B cell (primary cell): Measurements from ENCODE around the gene NUDC. TPM values are rescaled to one million over a fixed set of nuclear protein-coding genes. Genes with fewer than 3 reads are reported as not detected.

Experiments used
- ATAC-seq: fragments of 200-7000 bp; cut with Tn5 transposase; one replicate; pipeline ENCODE4 v1.10.0; 2021; ENCODE audit warnings: low read depth, mild to moderate bottlenecking, moderate number of reproducible peaks, moderate library complexity
- CTCF ChIA-PET: fragments of 350-600 bp; sonication (Branson Sonifier 250); formaldehyde crosslinking; loops from one replicate; lab custom pipeline; 2021; ENCODE audit warnings: antibody characterized with exemption, inconsistent platforms; lab: Charles Lee
- POLR2A ChIA-PET: fragments of 350-600 bp; sonication (Branson Sonifier 250); formaldehyde crosslinking; loops from one replicate; lab custom pipeline; 2021; ENCODE audit warnings: antibody characterized with exemption; lab: Charles Lee
- DNase-seq: peaks from one replicate; pipeline ENCODE4 v3.0.0; 2013
- H2AFZ ChIP-seq: 2 replicates; pipeline ENCODE4 v1.6.1; 2012; ENCODE audit warnings: mild to moderate bottlenecking, low read depth, low read length; ENCODE audit not compliant: insufficient read depth, poor library complexity, severe bottlenecking
- H3K27ac ChIP-seq, 2 donors: 1 replicate in 1 of 2; 2 replicates in 1 of 2; pipeline ENCODE4 v1.5.1; 2012 to 2013; ENCODE audit warnings: low read length in 2 of 2, mild to moderate bottlenecking in 2 of 2, moderate library complexity in 1 of 2
- H3K27me3 ChIP-seq, 4 experiments: fragments of 200-600 bp in 1 of 4; sonication (generic) in 1 of 4; replicated peaks in 1 of 4; 1 replicate in 2 of 4; 2 replicates in 2 of 4; pipeline versions ENCODE4 v1.6.1 to v1.7.0; 2013 to 2016; ENCODE audit warnings: low read length in 3 of 4, mild to moderate bottlenecking in 2 of 4, mixed read lengths in 1 of 4, moderate library complexity in 1 of 4; ENCODE audit not compliant: insufficient read depth in 4 of 4, control insufficient read depth in 3 of 4; ENCODE audit errors: control extremely low read depth in 1 of 4
- H3K36me3 ChIP-seq, 2 experiments: replicated peaks in 1 of 2; 1 replicate in 1 of 2; 2 replicates in 1 of 2; pipeline versions ENCODE4 v1.6.1 to v1.7.1; 2013; ENCODE audit warnings: low read length in 1 of 2; ENCODE audit not compliant: insufficient read depth in 2 of 2, control insufficient read depth in 1 of 2; ENCODE audit errors: control extremely low read depth in 1 of 2, extremely low read depth in 1 of 2
- H3K4me1 ChIP-seq, 2 donors: fragments of 200-600 bp in 1 of 2; sonication (generic) in 1 of 2; 1 replicate in 1 of 2; 2 replicates in 1 of 2; pipeline versions ENCODE4 v1.5.1 to v1.6.1; 2013 to 2017; ENCODE audit warnings: low read length in 2 of 2; ENCODE audit not compliant: control insufficient read depth in 2 of 2, insufficient read depth in 2 of 2
- H3K4me2 ChIP-seq: replicated peaks from 2 replicates; pipeline ENCODE3; 2012; ENCODE audit warnings: mild to moderate bottlenecking, low read depth, low read length; ENCODE audit not compliant: poor library complexity, severe bottlenecking
- H3K4me3 ChIP-seq, 5 experiments: fragments of 200-600 bp in 1 of 5; sonication (generic) in 1 of 5; 1 replicate in 3 of 5; 2 replicates in 2 of 5; pipeline versions ENCODE4 v1.5.1 to v1.7.0; 2011 to 2016; ENCODE audit warnings: low read length in 4 of 5, mild to moderate bottlenecking in 4 of 5, low read depth in 2 of 5, control low read depth in 1 of 5, moderate library complexity in 1 of 5; ENCODE audit not compliant: insufficient read depth in 1 of 5; ENCODE audit errors: control extremely low read depth in 1 of 5, extremely low read depth in 1 of 5
- H3K79me2 ChIP-seq: fragments of 200-600 bp; sonication (generic); one replicate; pipeline ENCODE4 v1.6.0; 2016; ENCODE audit warnings: low read length; ENCODE audit not compliant: control insufficient read depth, insufficient read depth
- H3K9ac ChIP-seq: fragments of 200-600 bp; sonication (generic); 2 replicates; pipeline ENCODE4 v1.6.1; 2017; ENCODE audit warnings: mild to moderate bottlenecking, low read length, moderate library complexity
- H3K9me3 ChIP-seq, 3 donors: one replicate each; pipeline versions ENCODE4 v1.6.1 to v1.7.1; 2013; ENCODE audit warnings: low read length in 2 of 3; ENCODE audit not compliant: control insufficient read depth in 2 of 3, insufficient read depth in 1 of 3; ENCODE audit errors: control extremely low read depth in 1 of 3
- H4K20me1 ChIP-seq: 2 replicates; pipeline ENCODE4 v1.6.0; 2012; ENCODE audit warnings: mild to moderate bottlenecking, low read length; ENCODE audit not compliant: insufficient read depth, control insufficient read depth, poor library complexity, severe bottlenecking
- H3K27ac Mint-ChIP-seq: one replicate; pipeline ENCODE4 v1.8.0; 2021; ENCODE audit warnings: mixed read lengths
- H3K27me3 Mint-ChIP-seq: one replicate; pipeline ENCODE4 v1.8.0; 2021; ENCODE audit warnings: mixed read lengths
- H3K4me1 Mint-ChIP-seq: one replicate; pipeline ENCODE4 v1.8.0; 2021; ENCODE audit warnings: mixed read lengths
- H3K4me3 Mint-ChIP-seq: one replicate; pipeline ENCODE4 v1.8.0; 2021; ENCODE audit warnings: mixed read lengths
- H3K9me3 Mint-ChIP-seq: one replicate; pipeline ENCODE4 v1.8.0; 2022; ENCODE audit warnings: mixed read lengths; ENCODE audit not compliant: insufficient read depth
- EZH2 ChIP-seq: IDR thresholded peaks from 2 replicates; pipeline ENCODE4 v1.6.1; 2012; ENCODE audit warnings: borderline replicate concordance, low read depth, mild to moderate bottlenecking, moderate library complexity, low read length; ENCODE audit not compliant: insufficient read depth, poor library complexity, severe bottlenecking
- WGBS: methylation state at CpG from one replicate; pipeline ENCODE4 v1.1.5; 2013; ENCODE audit warnings: missing lambda C conversion rate; ENCODE audit not compliant: insufficient coverage; 5-methylcytosine and 5-hydroxymethylcytosine counted together
- intact Hi-C: fragments of 100-400 bp; cut with micrococcal nuclease; formaldehyde crosslinking; loops from one replicate; pipeline ENCODE4 v1.10.0; 2022
- polyA plus RNA-seq: library from polyadenylated mRNA; depleted of rRNA; stranded (reverse); fragments of >200 nt; gene quantifications from 2 replicates; pipeline ENCODE4 v1.2.3, GENCODE V29; 2012
- total RNA-seq, 2 donors: library from RNA; stranded (reverse); fragments of 120-200 nt in 1 of 2; gene quantifications; 1 replicate in 1 of 2; 2 replicates in 1 of 2; pipeline versions ENCODE4 v1.2.3 to v1.2.4, GENCODE V29; 2013 to 2022
- TF ChIP-seq, protein P1 (sequence below): fragments of 200-600 bp; IDR thresholded peaks from one replicate; pipeline ENCODE4 v1.8.0; 2022; ENCODE audit warnings: antibody characterized with exemption, mild to moderate bottlenecking

NUDC gene
- total and polyA plus RNA-seq, 2 donors (not counting 1 experiment from before 2014, with no cell fraction given), result 28.3 to 45.3 TPM

GRCh38 chr1:26959270-26959669 is 37.7 kb downstream of the NUDC start:
- Histone ChIP-seq H3K4me3 (peak overlapping the region in 4 of 5 experiments; percentile 44 to 80 (median 65)), H4K20me1 (no peaks in the 10 kb centered on the region), H3K79me2 (no peaks in the 10 kb centered on the region), H3K27me3 (peaks cover 0 to 27% (median 8%) of the 10 kb centered on the region in 4 experiments), H3K36me3 (no peaks in the 10 kb centered on the region), H3K9ac (peak overlapping the region; percentile 77), H2AFZ (peak overlapping the region; percentile 80), H3K4me2 (peak overlapping the region; percentile 100), H3K27ac (no peak overlapping the region), H3K9me3 (peaks cover 0 to 4% (median 0%) of the 10 kb centered on the region in 3 donors), H3K4me1 (peaks cover 14 to 17% of the 10 kb centered on the region in 2 donors)
- no peaks in the 10 kb centered on the region for H3K9me3 Mint-ChIP-seq
- peak overlapping the region; percentile 16 for H3K27ac Mint-ChIP-seq
- TF ChIP-seq EZH2, result no peak
- TF ChIP-seq, protein P1, sequence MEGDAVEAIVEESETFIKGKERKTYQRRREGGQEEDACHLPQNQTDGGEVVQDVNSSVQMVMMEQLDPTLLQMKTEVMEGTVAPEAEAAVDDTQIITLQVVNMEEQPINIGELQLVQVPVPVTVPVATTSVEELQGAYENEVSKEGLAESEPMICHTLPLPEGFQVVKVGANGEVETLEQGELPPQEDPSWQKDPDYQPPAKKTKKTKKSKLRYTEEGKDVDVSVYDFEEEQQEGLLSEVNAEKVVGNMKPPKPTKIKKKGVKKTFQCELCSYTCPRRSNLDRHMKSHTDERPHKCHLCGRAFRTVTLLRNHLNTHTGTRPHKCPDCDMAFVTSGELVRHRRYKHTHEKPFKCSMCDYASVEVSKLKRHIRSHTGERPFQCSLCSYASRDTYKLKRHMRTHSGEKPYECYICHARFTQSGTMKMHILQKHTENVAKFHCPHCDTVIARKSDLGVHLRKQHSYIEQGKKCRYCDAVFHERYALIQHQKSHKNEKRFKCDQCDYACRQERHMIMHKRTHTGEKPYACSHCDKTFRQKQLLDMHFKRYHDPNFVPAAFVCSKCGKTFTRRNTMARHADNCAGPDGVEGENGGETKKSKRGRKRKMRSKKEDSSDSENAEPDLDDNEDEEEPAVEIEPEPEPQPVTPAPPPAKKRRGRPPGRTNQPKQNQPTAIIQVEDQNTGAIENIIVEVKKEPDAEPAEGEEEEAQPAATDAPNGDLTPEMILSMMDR, result no peak
- H3K4me1 Mint-ChIP-seq, result peaks cover 15% of the 10 kb centered on the region
- intact Hi-C loops, result no loop called here
- H3K4me3 Mint-ChIP-seq, result peak overlapping the region; percentile 74
- ChIA-PET POLR2A (interaction anchor here (0.6 kb wide), 1 partner anchor 29 kb away, joined by 3 read pairs; no protein-coding TSS in a partner anchor), CTCF (no interaction called here)
- peaks cover 16% of the 10 kb centered on the region for H3K27me3 Mint-ChIP-seq
- WGBS, result 10% methylated on average over 7 of the region's 13 CpGs
- ATAC-seq, result no peak
- no peak for DNase-seq
